Pancreas (tissue), 10 donors: ENCODE measurements around the gene ZEB2. TPM values are rescaled to one million over a fixed set of nuclear protein-coding genes. Genes with fewer than 3 reads are reported as not detected.

Experiments used
- ATAC-seq, 4 donors: fragments of 200-7000 bp; cut with Tn5 transposase; one replicate each; pipeline versions ENCODE4 v1.8.0 to v1.9.1; 2020; ENCODE audit warnings: mild to moderate bottlenecking in 4 of 4, moderate library complexity in 4 of 4
- DNase-seq, 6 donors: peaks; one replicate each; pipeline ENCODE4 v3.0.0-alpha.2; 2020
- FAIRE-seq: peaks from 2 replicates; lab custom pipeline; 2012; peaks lifted over from hg19 to GRCh38; lab: Jason Lieb, UNC
- H3K27ac ChIP-seq, 4 donors: fragments of 200-600 bp; sonication (generic); 1 replicate in 3 of 4; 2 replicates in 1 of 4; pipeline versions ENCODE4 v1.5.0 to v1.8.0; 2020
- H3K27me3 ChIP-seq, 4 donors: fragments of 200-600 bp; one replicate each; pipeline ENCODE4 v1.8.0; 2021
- H3K36me3 ChIP-seq, 3 donors: fragments of 200-600 bp; sonication (generic) in 1 of 3; one replicate each; pipeline versions ENCODE4 v1.5.0 to v1.8.0; 2020 to 2021
- H3K4me1 ChIP-seq, 3 donors: fragments of 200-600 bp; one replicate each; pipeline ENCODE4 v1.8.0; 2021
- H3K4me3 ChIP-seq, 4 donors: fragments of 200-600 bp; sonication (generic) in 2 of 4; one replicate each; pipeline versions ENCODE4 v1.5.0 to v1.8.0; 2020 to 2021
- H3K9me3 ChIP-seq, 4 donors: fragments of 200-600 bp; one replicate each; pipeline ENCODE4 v1.8.0; 2021
- WGBS, 2 donors: extraction: QIAGEN DNeasy Blood & Tissue Kit; methylation state at CpG; one replicate each; pipeline ENCODE4 v1.1.7; 2013; 5-methylcytosine and 5-hydroxymethylcytosine counted together
- intact Hi-C, 3 donors: fragments of 100-400 bp; cut with DNase I; formaldehyde crosslinking; loops; one replicate each; pipeline versions ENCODE4 v1.11.1 to v1.14.2; 2022
- polyA plus RNA-seq, 2 donors: library from polyadenylated mRNA; stranded (reverse); fragments of 200-250 nt; gene quantifications; one replicate each; pipeline ENCODE4 v1.2.3, GENCODE V29; 2013
- total RNA-seq, 6 donors: library from RNA; stranded (reverse); fragmentation: NEBNext Ultra II Directional in 4 of 6; extraction: Animal tissue kit (Norgen Biotek cat#: 25700) in 4 of 6; gene quantifications; one replicate each; pipeline versions ENCODE4 v1.2.1 to v1.2.4, GENCODE V29; 2021 to 2023
- TF ChIP-seq, protein P1 (sequence below), 4 donors: fragments of 200-600 bp; sonication (generic) in 3 of 4; IDR thresholded peaks; one replicate each; pipeline versions ENCODE4 v1.5.0 to v1.8.0; 2021; ENCODE audit warnings: antibody characterized with exemption in 4 of 4
- donor health status: healthy with polysubstance abuse.
- donor health status: DM: no; HTN: no; CAD: no; lungs with moderate emphysema.
- donor health status: DM: no; HTN: no; CAD: no.
- donor health status: control.
- donor health status: control.
- donor health status: Bipolar disorder and iron deficiency.
- donor health status: DM: yes; HTN: yes; CAD: no.
- donor health status: DM: no; HTN: no; CAD: no.
- donor health status: DM: no; HTN: no; CAD: no.
- donor health status: DM: yes; HTN: yes; CAD: no.

The ZEB2 gene
- total and polyA plus RNA-seq, 8 donors, result 3.8 to 38.6 (median 5.7) TPM

- no peak for DNase-seq
- 35 to 45% methylated on average over 3 of the region's 3 CpGs for WGBS, 2 donors
- Histone ChIP-seq H3K27ac (peak overlapping the region in 2 of 4 donors; percentile 76 to 79), H3K4me3 (peak overlapping the region in 1 of 4 donors; percentile 28), H3K27me3 (peaks cover 0 to 17% (median 0%) of the 10 kb centered on the region in 4 donors), H3K36me3 (no peaks in the 10 kb centered on the region), H3K9me3 (no peaks in the 10 kb centered on the region), H3K4me1 (no peaks in the 10 kb centered on the region)
- ATAC-seq, result no peak
- intact Hi-C loops, result no loop called here
- TF ChIP-seq, protein P1, sequence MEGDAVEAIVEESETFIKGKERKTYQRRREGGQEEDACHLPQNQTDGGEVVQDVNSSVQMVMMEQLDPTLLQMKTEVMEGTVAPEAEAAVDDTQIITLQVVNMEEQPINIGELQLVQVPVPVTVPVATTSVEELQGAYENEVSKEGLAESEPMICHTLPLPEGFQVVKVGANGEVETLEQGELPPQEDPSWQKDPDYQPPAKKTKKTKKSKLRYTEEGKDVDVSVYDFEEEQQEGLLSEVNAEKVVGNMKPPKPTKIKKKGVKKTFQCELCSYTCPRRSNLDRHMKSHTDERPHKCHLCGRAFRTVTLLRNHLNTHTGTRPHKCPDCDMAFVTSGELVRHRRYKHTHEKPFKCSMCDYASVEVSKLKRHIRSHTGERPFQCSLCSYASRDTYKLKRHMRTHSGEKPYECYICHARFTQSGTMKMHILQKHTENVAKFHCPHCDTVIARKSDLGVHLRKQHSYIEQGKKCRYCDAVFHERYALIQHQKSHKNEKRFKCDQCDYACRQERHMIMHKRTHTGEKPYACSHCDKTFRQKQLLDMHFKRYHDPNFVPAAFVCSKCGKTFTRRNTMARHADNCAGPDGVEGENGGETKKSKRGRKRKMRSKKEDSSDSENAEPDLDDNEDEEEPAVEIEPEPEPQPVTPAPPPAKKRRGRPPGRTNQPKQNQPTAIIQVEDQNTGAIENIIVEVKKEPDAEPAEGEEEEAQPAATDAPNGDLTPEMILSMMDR (IDR thresholded peaks at IDR 0.05), result no peak
- no peak for FAIRE-seq
Measured at GRCh38 chr2:144512470-144512869, 7.4 kb downstream of the ZEB2 start.

DNA sequence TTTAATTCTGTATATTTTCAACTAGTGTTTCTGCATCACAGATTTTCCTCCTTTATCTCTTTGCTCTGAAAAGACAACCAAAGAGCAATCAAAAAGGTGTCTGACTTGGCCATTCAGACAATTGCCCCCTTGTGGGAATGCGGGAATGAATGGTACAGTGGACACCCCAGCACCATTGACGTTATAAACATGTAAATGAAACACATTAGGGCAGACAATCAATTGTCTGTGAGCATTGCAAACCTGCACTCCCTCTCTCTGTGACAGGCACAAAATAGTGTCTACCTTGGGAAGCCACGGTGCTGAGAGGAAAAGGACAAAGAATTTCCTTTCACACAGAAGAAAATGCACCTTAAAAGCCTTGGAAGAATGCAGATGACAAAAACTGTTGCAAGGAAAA lies 8.0 kb downstream of the ZEB2 start:
- WGBS, 2 donors, result 25 to 39% methylated on average over 3 of the region's 3 CpGs
- DNase-seq (no peak), FAIRE-seq (no peak), ATAC-seq (no peak)
- peak overlapping the region in 2 of 4 donors; percentile 42 to 76 for H3K27ac ChIP-seq
- no peaks in the 10 kb centered on the region for H3K9me3 ChIP-seq
- H3K4me1 ChIP-seq, result no peaks in the 10 kb centered on the region
- no peak overlapping the region for H3K4me3 ChIP-seq
- intact Hi-C loops, result no loop called here
- peaks cover 0 to 17% (median 0%) of the 10 kb centered on the region in 4 donors for H3K27me3 ChIP-seq
- TF ChIP-seq, protein P1 (IDR thresholded peaks at IDR 0.05), result no peak
- no peaks in the 10 kb centered on the region for H3K36me3 ChIP-seq

DNA sequence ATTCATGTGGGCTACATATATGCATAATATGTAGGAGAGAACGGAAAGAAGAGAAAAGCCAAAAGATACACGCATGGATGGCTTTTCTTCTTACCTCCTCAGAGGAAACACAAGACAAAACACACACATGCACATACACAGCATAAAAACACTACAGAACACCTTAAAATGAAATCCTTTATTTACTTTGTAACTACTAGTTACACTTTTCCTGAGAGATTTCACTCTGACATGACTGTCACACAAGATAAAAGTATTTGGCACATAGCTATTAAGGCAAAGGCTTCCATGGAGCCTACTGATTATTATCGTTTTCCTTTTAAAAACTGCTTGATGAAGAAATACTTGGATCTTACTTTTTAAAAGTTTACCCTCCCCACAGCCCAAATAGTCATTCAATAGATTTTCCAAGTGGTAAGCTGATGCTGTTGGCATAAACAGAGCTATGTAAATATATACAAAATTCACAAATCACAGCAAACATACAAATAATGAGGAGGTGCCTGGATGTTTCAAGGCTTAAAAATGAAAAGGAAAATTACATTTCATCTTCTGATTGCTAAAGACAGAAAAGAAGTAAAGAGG lies 8.6 kb downstream of the ZEB2 start:
- Histone ChIP-seq H3K9me3 (no peaks in the 10 kb centered on the region), H3K36me3 (no peaks in the 10 kb centered on the region), H3K27ac (peak overlapping the region in 2 of 4 donors; percentile 42 to 76), H3K4me3 (no peak overlapping the region), H3K4me1 (no peaks in the 10 kb centered on the region), H3K27me3 (peaks cover 0 to 17% (median 0%) of the 10 kb centered on the region in 4 donors)
- intact Hi-C loops, result no loop called here
- WGBS, 2 donors, result 62 to 65% methylated on average over 3 of the region's 3 CpGs
- TF ChIP-seq, protein P1 (IDR thresholded peaks at IDR 0.05), result no peak
- no peak for FAIRE-seq
- DNase-seq, result no peak
- ATAC-seq, result no peak

- WGBS, 2 donors, result 82 to 86% methylated on average over 15 of the region's 15 CpGs
- FAIRE-seq (no peak), ATAC-seq (peak in 1 of 4 donors; percentile 6), DNase-seq (no peak)
- intact Hi-C loops, result no loop called here
- Histone ChIP-seq H3K36me3 (no peaks in the 10 kb centered on the region), H3K4me3 (no peak overlapping the region), H3K4me1 (peaks cover 0 to 3% (median 0%) of the 10 kb centered on the region in 3 donors), H3K27me3 (peaks cover 0 to 17% (median 0%) of the 10 kb centered on the region in 4 donors), H3K9me3 (no peaks in the 10 kb centered on the region), H3K27ac (peak overlapping the region in 2 of 4 donors; percentile 42 to 76)
- TF ChIP-seq, protein P1 (IDR thresholded peaks at IDR 0.05), result no peak
Measured at GRCh38 chr2:144510294-144510991, 9.5 kb downstream of the ZEB2 start.

GRCh38 chr2:144509879-144510221 lies 10.1 kb downstream of the ZEB2 start:
- 71 to 74% methylated on average over 3 of the region's 3 CpGs for WGBS, 2 donors
- H3K27me3 ChIP-seq, result peaks cover 0 to 17% (median 0%) of the 10 kb centered on the region in 4 donors
- peaks cover 0 to 4% (median 0%) of the 10 kb centered on the region in 3 donors for H3K4me1 ChIP-seq
- intact Hi-C loops, result loop anchor here in 1 of 3 donors (2.0 kb wide), 1 partner anchor 47 kb away; no protein-coding TSS in a partner anchor
- no peak for FAIRE-seq
- H3K9me3 ChIP-seq, result no peaks in the 10 kb centered on the region
- DNase-seq, result no peak
- H3K4me3 ChIP-seq, result no peak overlapping the region
- no peak for ATAC-seq
- H3K27ac ChIP-seq, result peak overlapping the region in 2 of 4 donors; percentile 42 to 50
- H3K36me3 ChIP-seq, result no peaks in the 10 kb centered on the region
- TF ChIP-seq, protein P1 (IDR thresholded peaks at IDR 0.05), result no peak
